Panc1 (cell line): ENCODE measurements around the gene RSU1.

ENCODE experiments used
- CTCF ChIP-seq: fragments of 450-650 bp; IDR thresholded peaks from 2 replicates; pipeline ENCODE4 v1.5.1; 2017; ENCODE audit warnings: mild to moderate bottlenecking
- POLR2AphosphoS5 ChIP-seq: IDR thresholded peaks from 2 replicates; pipeline ENCODE4 v1.6.1; 2012; ENCODE audit warnings: mild to moderate bottlenecking, low read depth, low read length, moderate library complexity

GRCh38 chr10:16690417-16690816 lies 126.8 kb downstream of the RSU1 start:
- TF ChIP-seq POLR2AphosphoS5, result no peak
- no peak for TF ChIP-seq CTCF
